H54 (cell line): Measurements from ENCODE around the gene PRR7.

ENCODE experiments used
- DNase-seq: peaks from one replicate; pipeline ENCODE4 v3.0.0; 2011; ENCODE audit warnings: low spot score, mixed read lengths; ENCODE audit not compliant: insufficient read length
- FAIRE-seq: peaks from 3 replicates; lab custom pipeline; 2011; peaks lifted over from hg19 to GRCh38; lab: Jason Lieb, UNC
- POLR2A ChIP-seq: IDR thresholded peaks from 2 replicates; pipeline ENCODE4 v1.6.1; 2011; ENCODE audit warnings: low read depth, mild to moderate bottlenecking, low read length

The PRR7 gene

GRCh38 chr5:177456976-177457851 is 10.6 kb downstream of the PRR7 start:
- no peak for TF ChIP-seq POLR2A
- DNase-seq (peak; percentile 100), FAIRE-seq (peak; percentile 91)

GRCh38 chr5:177457852-177458681 is 11.5 kb downstream of the PRR7 start:
- no peak for FAIRE-seq
- no peak for TF ChIP-seq POLR2A
- DNase-seq = no peak

GRCh38 chr5:177458912-177459350 is 12.3 kb downstream of the PRR7 start:
- TF ChIP-seq POLR2A = no peak
- FAIRE-seq (no peak), DNase-seq (peak; percentile 74)

GRCh38 chr5:177459357-177459756 is 12.7 kb downstream of the PRR7 start:
- no peak for TF ChIP-seq POLR2A
- DNase-seq (no peak), FAIRE-seq (no peak)

GRCh38 chr5:177459819-177460628 is 13.4 kb downstream of the PRR7 start:
- DNase-seq = no peak
- FAIRE-seq = no peak
- no peak for TF ChIP-seq POLR2A

GRCh38 chr5:177462021-177462670 is 15.5 kb downstream of the PRR7 start:
- no peak for TF ChIP-seq POLR2A
- no peak for DNase-seq
- FAIRE-seq = no peak

GRCh38 chr5:177465044-177465443 is 18.4 kb downstream of the PRR7 start:
- DNase-seq (no peak), FAIRE-seq (no peak)
- no peak for TF ChIP-seq POLR2A

GRCh38 chr5:177466861-177467260 is 20.2 kb downstream of the PRR7 start:
- no peak for FAIRE-seq

GRCh38 chr5:177467436-177467835 is 20.8 kb downstream of the PRR7 start:
- FAIRE-seq (no peak), DNase-seq (no peak)
- TF ChIP-seq POLR2A = no peak

More at GRCh38 chr5:177466861-177467260, 20.2 kb downstream of the PRR7 start:
- no peak for DNase-seq
- no peak for TF ChIP-seq POLR2A

- FAIRE-seq (no peak), DNase-seq (no peak)
- TF ChIP-seq POLR2A = no peak
These were observed 21.7 kb downstream of the PRR7 start for GRCh38 chr5:177468329-177468684.

- DNase-seq (no peak), FAIRE-seq (no peak)
- no peak for TF ChIP-seq POLR2A
These were observed 22.3 kb downstream of the PRR7 start for GRCh38 chr5:177468685-177469628.
